DND-41 (cell line): ENCODE results near the gene DCC.

ENCODE experiments used
- ATAC-seq: fragments of 200-7000 bp; cut with Tn5 transposase; 3 replicates; pipeline ENCODE4 v1.9.1; 2021; ENCODE audit warnings: low read depth; ENCODE audit not compliant: insufficient read depth
- DNase-seq: peaks from one replicate; pipeline ENCODE4 v3.0.0-alpha.2; 2020
- H2AFZ ChIP-seq: 2 replicates; pipeline ENCODE4 v1.6.0; 2012; ENCODE audit warnings: low read depth, low read length
- H3K27ac ChIP-seq: 2 replicates; pipeline ENCODE4 v1.5.1; 2012; ENCODE audit warnings: low read length, inconsistent platforms
- H3K27me3 ChIP-seq: fragments of 200-600 bp; sonication (generic); 2 replicates; pipeline ENCODE4 v1.6.0; 2012; ENCODE audit warnings: low read length, mild to moderate bottlenecking, inconsistent platforms; ENCODE audit not compliant: insufficient read depth, poor library complexity
- H3K36me3 ChIP-seq: 2 replicates; pipeline ENCODE4 v1.5.1; 2012; ENCODE audit warnings: low read length, inconsistent platforms; ENCODE audit not compliant: insufficient read depth
- H3K4me1 ChIP-seq: 2 replicates; pipeline ENCODE4 v1.5.1; 2012; ENCODE audit warnings: mild to moderate bottlenecking, low read length; ENCODE audit not compliant: insufficient read depth
- H3K4me2 ChIP-seq: 2 replicates; pipeline ENCODE4 v1.6.0; 2012; ENCODE audit warnings: mild to moderate bottlenecking, moderate library complexity, low read length, inconsistent platforms; ENCODE audit not compliant: insufficient read depth
- H3K4me3 ChIP-seq, 2 experiments: fragments of 200-600 bp in 1 of 2; shearing (Covaris generic) in 1 of 2; 2 replicates each; pipeline ENCODE4 v1.5.1; 2012 to 2016; ENCODE audit warnings: inconsistent platforms in 2 of 2, low read length in 2 of 2, mild to moderate bottlenecking in 2 of 2, low read depth in 1 of 2, moderate library complexity in 1 of 2
- H3K79me2 ChIP-seq: 2 replicates; pipeline ENCODE4 v1.6.0; 2012; ENCODE audit warnings: low read length, inconsistent platforms; ENCODE audit not compliant: insufficient read depth
- H3K9ac ChIP-seq: 2 replicates; pipeline ENCODE4 v1.6.0; 2012; ENCODE audit warnings: low read depth, mild to moderate bottlenecking, inconsistent platforms, low read length, moderate library complexity
- H3K9me3 ChIP-seq: 2 replicates; pipeline ENCODE4 v1.5.1; 2012; ENCODE audit warnings: low read length, moderate library complexity, mild to moderate bottlenecking, inconsistent platforms; ENCODE audit not compliant: insufficient read depth, severe bottlenecking
- H4K20me1 ChIP-seq: 2 replicates; pipeline ENCODE4 v1.6.0; 2012; ENCODE audit warnings: low read length; ENCODE audit not compliant: insufficient read depth
- EZH2 ChIP-seq: IDR thresholded peaks from 3 replicates; pipeline ENCODE4 v1.6.1; 2012; ENCODE audit warnings: borderline replicate concordance, low read depth, mild to moderate bottlenecking, moderate library complexity, low read length, inconsistent platforms; ENCODE audit not compliant: severe bottlenecking
- TF ChIP-seq, protein P1 (sequence below): IDR thresholded peaks from 2 replicates; pipeline ENCODE4 v1.5.1; 2012; ENCODE audit warnings: borderline replicate concordance, low read length, moderate library complexity, mild to moderate bottlenecking; ENCODE audit not compliant: poor library complexity, severe bottlenecking; ENCODE audit errors: extremely low read depth

The DCC gene

DNA sequence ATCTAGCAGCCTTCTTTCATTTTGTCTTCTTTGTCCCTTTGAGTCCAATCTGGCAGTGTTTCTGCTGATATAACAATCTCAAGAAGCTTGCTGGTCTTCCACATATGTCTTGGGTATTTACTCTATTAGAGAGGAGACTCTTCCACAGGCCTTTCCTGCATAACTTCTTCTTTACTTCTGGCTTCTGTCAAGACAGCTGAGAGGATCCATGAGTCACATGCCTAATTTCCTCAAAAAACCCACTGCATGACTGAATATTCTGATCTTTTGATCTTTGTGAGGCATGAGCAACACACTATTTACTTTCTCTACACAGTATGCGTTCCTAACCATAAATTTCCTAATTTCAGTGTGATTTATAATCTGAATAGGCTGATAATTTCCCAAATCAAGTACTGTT lies 5.1 kb upstream of the DCC start:
- H2AFZ ChIP-seq: no peak overlapping the region
- no peaks in the 10 kb centered on the region for H3K4me1 ChIP-seq
- H3K9me3 ChIP-seq: no peaks in the 10 kb centered on the region
- TF ChIP-seq EZH2: no peak
- TF ChIP-seq, protein P1, sequence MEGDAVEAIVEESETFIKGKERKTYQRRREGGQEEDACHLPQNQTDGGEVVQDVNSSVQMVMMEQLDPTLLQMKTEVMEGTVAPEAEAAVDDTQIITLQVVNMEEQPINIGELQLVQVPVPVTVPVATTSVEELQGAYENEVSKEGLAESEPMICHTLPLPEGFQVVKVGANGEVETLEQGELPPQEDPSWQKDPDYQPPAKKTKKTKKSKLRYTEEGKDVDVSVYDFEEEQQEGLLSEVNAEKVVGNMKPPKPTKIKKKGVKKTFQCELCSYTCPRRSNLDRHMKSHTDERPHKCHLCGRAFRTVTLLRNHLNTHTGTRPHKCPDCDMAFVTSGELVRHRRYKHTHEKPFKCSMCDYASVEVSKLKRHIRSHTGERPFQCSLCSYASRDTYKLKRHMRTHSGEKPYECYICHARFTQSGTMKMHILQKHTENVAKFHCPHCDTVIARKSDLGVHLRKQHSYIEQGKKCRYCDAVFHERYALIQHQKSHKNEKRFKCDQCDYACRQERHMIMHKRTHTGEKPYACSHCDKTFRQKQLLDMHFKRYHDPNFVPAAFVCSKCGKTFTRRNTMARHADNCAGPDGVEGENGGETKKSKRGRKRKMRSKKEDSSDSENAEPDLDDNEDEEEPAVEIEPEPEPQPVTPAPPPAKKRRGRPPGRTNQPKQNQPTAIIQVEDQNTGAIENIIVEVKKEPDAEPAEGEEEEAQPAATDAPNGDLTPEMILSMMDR: no peak
- H4K20me1 ChIP-seq: no peaks in the 10 kb centered on the region
- H3K4me3 ChIP-seq: no peak overlapping the region
- ATAC-seq (no peak), DNase-seq (no peak)
- H3K27me3 ChIP-seq: no peaks in the 10 kb centered on the region
- H3K9ac ChIP-seq: no peak overlapping the region
- H3K27ac ChIP-seq: no peak overlapping the region
- no peaks in the 10 kb centered on the region for H3K79me2 ChIP-seq
- no peak overlapping the region for H3K4me2 ChIP-seq
- no peaks in the 10 kb centered on the region for H3K36me3 ChIP-seq

DNA sequence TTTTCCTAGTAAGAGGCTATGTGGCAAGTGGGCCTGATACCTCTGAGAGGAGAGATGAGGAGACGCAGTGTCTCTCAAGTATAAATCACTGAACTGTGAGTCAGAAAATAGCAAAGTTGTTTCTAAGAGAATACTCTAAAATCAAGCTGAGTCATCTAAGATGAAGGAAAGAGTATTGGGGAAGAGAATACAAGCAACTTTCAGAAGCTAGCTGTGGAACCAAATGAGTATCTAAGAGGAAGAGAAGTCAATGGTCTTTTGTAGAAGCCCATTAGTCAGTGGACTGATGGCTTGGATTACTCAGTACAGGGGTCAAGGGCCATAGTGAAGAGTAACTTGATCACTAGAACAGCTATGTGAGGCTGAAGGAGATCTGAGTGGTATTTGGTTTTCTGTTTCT lies 2.7 kb upstream of the DCC start:
- Histone ChIP-seq H3K4me3 (no peak overlapping the region), H3K9ac (no peak overlapping the region), H3K9me3 (no peaks in the 10 kb centered on the region), H3K27me3 (no peaks in the 10 kb centered on the region), H3K36me3 (no peaks in the 10 kb centered on the region), H3K4me2 (no peak overlapping the region), H2AFZ (no peak overlapping the region), H3K79me2 (no peaks in the 10 kb centered on the region), H3K27ac (no peak overlapping the region), H4K20me1 (no peaks in the 10 kb centered on the region), H3K4me1 (no peaks in the 10 kb centered on the region)
- ATAC-seq: no peak
- no peak for DNase-seq
- TF ChIP-seq, protein P1: no peak
- TF ChIP-seq EZH2: no peak

GRCh38 chr18:52340406-52341102 lies 557 bp downstream of the DCC start:
- no peak for ATAC-seq
- H3K9me3 ChIP-seq: no peaks in the 10 kb centered on the region
- no peak overlapping the region for H3K4me2 ChIP-seq
- no peak overlapping the region for H2AFZ ChIP-seq
- no peak overlapping the region for H3K9ac ChIP-seq
- no peaks in the 10 kb centered on the region for H3K79me2 ChIP-seq
- H3K27me3 ChIP-seq: no peaks in the 10 kb centered on the region
- no peaks in the 10 kb centered on the region for H4K20me1 ChIP-seq
- H3K4me3 ChIP-seq: no peak overlapping the region
- DNase-seq: no peak
- no peak overlapping the region for H3K27ac ChIP-seq
- no peaks in the 10 kb centered on the region for H3K4me1 ChIP-seq
- no peaks in the 10 kb centered on the region for H3K36me3 ChIP-seq
- TF ChIP-seq, protein P1: no peak
- no peak for TF ChIP-seq EZH2
